Panc1 (cell line): ENCODE measurements around the gene UBASH3A. TPM values are rescaled to one million over a fixed set of nuclear protein-coding genes. Genes with fewer than 3 reads are reported as not detected.

Experiments used
- ATAC-seq: fragments of 200-7000 bp; cut with Tn5 transposase; 2 replicates; pipeline ENCODE4 v1.9.1; 2020; ENCODE audit warnings: mild to moderate bottlenecking, moderate library complexity
- BruUV-seq: library from RNA; stranded (reverse); fragments of 400-500 nt; replicated peaks from 2 replicates; lab custom pipeline; 2021; lab: Mats Ljungman, UMichigan
- CTCF ChIA-PET: fragments of 300-600 bp; sonication (Branson Sonifier 250); formaldehyde crosslinking; loops from one replicate; lab custom pipeline; 2022; ENCODE audit warnings: antibody characterized with exemption; lab: Charles Lee
- POLR2A ChIA-PET: fragments of 300-600 bp; sonication (Branson Sonifier 250); formaldehyde crosslinking; loops from one replicate; lab custom pipeline; 2022; ENCODE audit warnings: antibody characterized with exemption; lab: Charles Lee
- DNase-seq: peaks from one replicate; pipeline ENCODE4 v3.0.0-alpha.2; 2010; ENCODE audit warnings: low read depth, low spot score
- H3K27ac ChIP-seq: 2 replicates; pipeline ENCODE4 v1.5.1; 2011; ENCODE audit warnings: mild to moderate bottlenecking, low read length, inconsistent platforms
- H3K27me3 ChIP-seq: fragments of 200-500 bp; sonication (Bioruptor generic); 2 replicates; pipeline ENCODE4 v1.6.0; 2014; ENCODE audit warnings: low read length, inconsistent platforms; ENCODE audit not compliant: control insufficient read depth, insufficient read depth
- H3K36me3 ChIP-seq: fragments of 200-500 bp; sonication (Bioruptor generic); 2 replicates; pipeline ENCODE4 v1.5.1; 2014; ENCODE audit warnings: inconsistent platforms, mild to moderate bottlenecking, low read length, moderate library complexity; ENCODE audit not compliant: control insufficient read depth, insufficient read depth
- H3K4me1 ChIP-seq: 2 replicates; pipeline ENCODE4 v1.5.1; 2011; ENCODE audit warnings: inconsistent platforms, mild to moderate bottlenecking, low read length, moderate library complexity; ENCODE audit not compliant: control insufficient read depth, insufficient read depth
- H3K4me3 ChIP-seq, 2 experiments: 2 replicates each; pipeline ENCODE4 v1.5.1; 2011 to 2012; ENCODE audit warnings: low read depth in 2 of 2, low read length in 2 of 2, mild to moderate bottlenecking in 2 of 2, inconsistent platforms in 1 of 2, moderate library complexity in 1 of 2
- H3K9me3 ChIP-seq: fragments of 200-500 bp; sonication (Bioruptor generic); 2 replicates; pipeline ENCODE4 v1.5.1; 2014; ENCODE audit warnings: low read depth, mild to moderate bottlenecking, inconsistent platforms, low read length, moderate library complexity; ENCODE audit not compliant: control insufficient read depth, insufficient read depth
- POLR2AphosphoS5 ChIP-seq: IDR thresholded peaks from 2 replicates; pipeline ENCODE4 v1.6.1; 2012; ENCODE audit warnings: mild to moderate bottlenecking, low read depth, low read length, moderate library complexity
- REST ChIP-seq, 2 experiments: IDR thresholded peaks; 2 replicates each; pipeline ENCODE4 v1.6.1; 2011 to 2012; ENCODE audit warnings: low read depth in 2 of 2, control low read depth in 1 of 2, low read length in 1 of 2, mild to moderate bottlenecking in 1 of 2, moderate library complexity in 1 of 2; ENCODE audit not compliant: insufficient read depth in 1 of 2
- SIN3A ChIP-seq: IDR thresholded peaks from 2 replicates; pipeline ENCODE4 v1.6.1; 2012; ENCODE audit warnings: low read depth, mild to moderate bottlenecking, low read length, moderate library complexity, borderline replicate concordance; ENCODE audit not compliant: insufficient read depth
- TCF7L2 ChIP-seq: IDR thresholded peaks from 2 replicates; pipeline ENCODE4 v1.6.1; 2011; ENCODE audit warnings: mild to moderate bottlenecking, low read depth, low read length, inconsistent platforms
- in situ Hi-C: cut with HindIII; loops from 2 replicates; pipeline ENCODE4 v1.10.0; 2016; ENCODE audit warnings: low sequenced_read_pairs, low pct_unique_long_range_greater_than_20kb
- intact Hi-C: fragments of 100-400 bp; cut with micrococcal nuclease; formaldehyde crosslinking; loops from one replicate; pipeline ENCODE4 v1.10.0; 2022; ENCODE audit not compliant: unreplicated experiment
- total RNA-seq: library from RNA; stranded (reverse); gene quantifications from one replicate; pipeline ENCODE4 v1.2.1, GENCODE V29; 2021; ENCODE audit not compliant: unreplicated experiment
- TF ChIP-seq, protein P1 (sequence below): fragments of 450-650 bp; IDR thresholded peaks from 2 replicates; pipeline ENCODE4 v1.5.1; 2017; ENCODE audit warnings: mild to moderate bottlenecking

Gene UBASH3A
- total RNA-seq, 1 experiment from 2014 or later = 0.33 TPM

GRCh38 chr21:42397746-42398394 lies 5.8 kb upstream of the UBASH3A start:
- no peak for ATAC-seq
- Histone ChIP-seq H3K27me3 (no peaks in the 10 kb centered on the region; the same call in 1 of the 2 replicates), H3K27ac (no peak overlapping the region), H3K4me3 (no peak overlapping the region), H3K4me1 (no peaks in the 10 kb centered on the region), H3K36me3 (no peaks in the 10 kb centered on the region), H3K9me3 (no peaks in the 10 kb centered on the region)
- DNase-seq = no peak
- in situ Hi-C loops = no loop called here
- ChIA-PET POLR2A (no interaction called here), CTCF (no interaction called here)
- intact Hi-C loops = no loop called here
- TF ChIP-seq REST (IDR thresholded peaks at IDR 0.05; ENCODE audit: insufficient read depth in 1 of 2, low read depth in 2 of 2, low read length in 1 of 2) (no peak), TCF7L2 (no peak), SIN3A (no peak), POLR2AphosphoS5 (no peak)
- TF ChIP-seq, protein P1, sequence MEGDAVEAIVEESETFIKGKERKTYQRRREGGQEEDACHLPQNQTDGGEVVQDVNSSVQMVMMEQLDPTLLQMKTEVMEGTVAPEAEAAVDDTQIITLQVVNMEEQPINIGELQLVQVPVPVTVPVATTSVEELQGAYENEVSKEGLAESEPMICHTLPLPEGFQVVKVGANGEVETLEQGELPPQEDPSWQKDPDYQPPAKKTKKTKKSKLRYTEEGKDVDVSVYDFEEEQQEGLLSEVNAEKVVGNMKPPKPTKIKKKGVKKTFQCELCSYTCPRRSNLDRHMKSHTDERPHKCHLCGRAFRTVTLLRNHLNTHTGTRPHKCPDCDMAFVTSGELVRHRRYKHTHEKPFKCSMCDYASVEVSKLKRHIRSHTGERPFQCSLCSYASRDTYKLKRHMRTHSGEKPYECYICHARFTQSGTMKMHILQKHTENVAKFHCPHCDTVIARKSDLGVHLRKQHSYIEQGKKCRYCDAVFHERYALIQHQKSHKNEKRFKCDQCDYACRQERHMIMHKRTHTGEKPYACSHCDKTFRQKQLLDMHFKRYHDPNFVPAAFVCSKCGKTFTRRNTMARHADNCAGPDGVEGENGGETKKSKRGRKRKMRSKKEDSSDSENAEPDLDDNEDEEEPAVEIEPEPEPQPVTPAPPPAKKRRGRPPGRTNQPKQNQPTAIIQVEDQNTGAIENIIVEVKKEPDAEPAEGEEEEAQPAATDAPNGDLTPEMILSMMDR = no peak
- BruUV-seq = no TSS peak

DNA sequence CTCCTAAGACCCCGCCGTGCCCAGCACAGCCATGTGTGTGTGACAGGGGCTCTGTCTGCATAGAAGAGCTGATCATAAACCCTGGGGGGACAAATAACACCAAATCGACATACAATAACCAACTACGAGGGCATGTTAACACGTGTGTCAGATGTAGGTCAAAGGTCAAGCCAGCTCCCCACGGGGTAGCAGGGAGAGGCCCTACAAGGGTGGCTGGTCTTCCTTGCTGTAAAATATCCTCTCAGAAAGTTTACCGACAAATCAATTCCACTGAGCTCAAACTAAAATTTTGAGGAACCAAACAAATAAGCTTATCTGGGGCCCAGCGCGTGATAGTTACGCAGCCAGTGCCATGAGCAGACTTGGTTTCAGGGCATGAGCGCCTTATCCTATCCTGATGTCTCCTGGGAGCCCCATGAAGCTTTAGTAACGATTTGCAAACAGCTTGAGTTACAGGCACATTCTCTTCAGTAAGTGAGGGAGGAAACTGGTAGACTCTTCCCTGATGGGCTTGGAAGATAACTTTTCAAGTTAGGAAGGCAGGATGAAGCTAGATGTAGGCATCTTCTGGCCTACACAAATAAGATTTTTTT lies 5.2 kb upstream of the UBASH3A start:
- ChIA-PET POLR2A (no interaction called here), CTCF (interaction anchor here (1.2 kb wide), 1 partner anchor 17 kb away, joined by 3 read pairs; no protein-coding TSS in a partner anchor)
- BruUV-seq = no TSS peak
- Histone ChIP-seq H3K27me3 (no peaks in the 10 kb centered on the region; the same call in 1 of the 2 replicates), H3K9me3 (no peaks in the 10 kb centered on the region), H3K4me1 (no peaks in the 10 kb centered on the region), H3K27ac (no peak overlapping the region), H3K4me3 (no peak overlapping the region), H3K36me3 (no peaks in the 10 kb centered on the region)
- no peak for TF ChIP-seq TCF7L2
- TF ChIP-seq POLR2AphosphoS5 = no peak
- TF ChIP-seq, protein P1 = no peak
- no peak for TF ChIP-seq SIN3A
- TF ChIP-seq REST (IDR thresholded peaks at IDR 0.05; ENCODE audit: insufficient read depth in 1 of 2, low read depth in 2 of 2, low read length in 1 of 2) = no peak
- DNase-seq (no peak), ATAC-seq (no peak)
- intact Hi-C loops = no loop called here
- in situ Hi-C loops = no loop called here
